ENCODE results near the gene SUSD4.

SUSD4 gene

DNA sequence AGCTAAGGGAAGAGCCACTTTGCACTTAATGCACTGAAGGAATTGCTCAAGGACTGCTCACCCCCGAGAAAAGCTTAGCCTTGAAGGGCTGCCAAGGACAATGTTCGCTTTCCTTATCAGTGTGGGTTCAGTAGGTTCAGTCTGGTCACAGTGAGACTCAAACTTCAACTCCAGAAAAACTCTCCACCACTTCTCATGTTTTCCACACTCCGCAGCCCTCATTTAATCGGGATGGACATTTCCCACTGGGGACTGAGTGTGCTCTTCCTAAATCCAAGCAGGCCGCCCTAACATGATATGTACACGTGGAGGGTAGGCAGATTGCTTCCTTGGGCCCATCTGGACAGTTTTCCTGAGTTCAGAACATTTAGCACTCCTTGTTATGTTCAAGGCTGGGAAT lies 19.5 kb downstream of the SUSD4 start:
- Mint-ChIP-seq H3K4me1 (no peaks in the 10 kb centered on the region), H3K27ac (no peak overlapping the region), H3K36me3 (ENCODE audit: low read depth) (no peaks in the 10 kb centered on the region), H3K27me3 (no peaks in the 10 kb centered on the region), H3K9me3 (no peaks in the 10 kb centered on the region), H3K4me3 (no peak overlapping the region)
- ATAC-seq, result no peak
- no peak for DNase-seq

GRCh38 chr1:223343692-223344091 lies 20.3 kb downstream of the SUSD4 start:
- no peaks in the 10 kb centered on the region for H3K9me3 Mint-ChIP-seq
- H3K27ac Mint-ChIP-seq, result no peak overlapping the region
- H3K4me3 Mint-ChIP-seq, result no peak overlapping the region
- no peaks in the 10 kb centered on the region for H3K4me1 Mint-ChIP-seq
- no peaks in the 10 kb centered on the region for H3K27me3 Mint-ChIP-seq
- H3K36me3 Mint-ChIP-seq (ENCODE audit: low read depth), result no peaks in the 10 kb centered on the region
- ATAC-seq (no peak), DNase-seq (no peak)

GRCh38 chr1:223341121-223341520 lies 22.9 kb downstream of the SUSD4 start:
- ATAC-seq (no peak), DNase-seq (no peak)
- Mint-ChIP-seq H3K27ac (no peak overlapping the region), H3K27me3 (no peaks in the 10 kb centered on the region), H3K36me3 (ENCODE audit: low read depth) (no peaks in the 10 kb centered on the region), H3K9me3 (no peaks in the 10 kb centered on the region), H3K4me3 (no peak overlapping the region), H3K4me1 (no peaks in the 10 kb centered on the region)

DNA sequence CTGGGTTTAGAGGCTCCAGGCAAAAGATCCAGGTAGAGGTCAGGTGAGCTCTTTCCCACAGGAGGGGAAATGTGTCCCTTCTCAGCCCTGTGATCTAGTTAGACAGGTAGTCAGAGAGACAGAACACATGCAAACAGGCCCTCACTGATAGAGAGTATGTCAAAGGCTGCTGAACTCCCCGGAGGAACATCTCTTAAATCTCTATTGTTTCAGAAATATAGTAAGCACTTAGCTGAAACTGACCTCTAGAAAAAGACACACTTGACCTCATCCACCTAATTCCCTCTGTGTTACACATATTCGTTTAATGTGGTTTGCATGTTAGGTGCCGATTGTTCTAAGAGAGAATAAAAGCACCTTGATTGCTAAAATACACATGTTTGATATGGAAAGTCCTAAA lies 23.3 kb downstream of the SUSD4 start:
- no peaks in the 10 kb centered on the region for H3K9me3 Mint-ChIP-seq
- no peak for ATAC-seq
- no peaks in the 10 kb centered on the region for H3K27me3 Mint-ChIP-seq
- H3K36me3 Mint-ChIP-seq (ENCODE audit: low read depth), result no peaks in the 10 kb centered on the region
- H3K4me1 Mint-ChIP-seq, result no peaks in the 10 kb centered on the region
- H3K4me3 Mint-ChIP-seq, result no peak overlapping the region
- DNase-seq, result no peak
- H3K27ac Mint-ChIP-seq, result no peak overlapping the region

- no peak overlapping the region for H3K27ac Mint-ChIP-seq
- no peak overlapping the region for H3K4me3 Mint-ChIP-seq
- no peaks in the 10 kb centered on the region for H3K9me3 Mint-ChIP-seq
- no peaks in the 10 kb centered on the region for H3K36me3 Mint-ChIP-seq (ENCODE audit: low read depth)
- no peaks in the 10 kb centered on the region for H3K4me1 Mint-ChIP-seq
- DNase-seq (no peak), ATAC-seq (no peak)
- H3K27me3 Mint-ChIP-seq, result no peaks in the 10 kb centered on the region
These were observed 24.1 kb downstream of the SUSD4 start for GRCh38 chr1:223339861-223340260.

DNA sequence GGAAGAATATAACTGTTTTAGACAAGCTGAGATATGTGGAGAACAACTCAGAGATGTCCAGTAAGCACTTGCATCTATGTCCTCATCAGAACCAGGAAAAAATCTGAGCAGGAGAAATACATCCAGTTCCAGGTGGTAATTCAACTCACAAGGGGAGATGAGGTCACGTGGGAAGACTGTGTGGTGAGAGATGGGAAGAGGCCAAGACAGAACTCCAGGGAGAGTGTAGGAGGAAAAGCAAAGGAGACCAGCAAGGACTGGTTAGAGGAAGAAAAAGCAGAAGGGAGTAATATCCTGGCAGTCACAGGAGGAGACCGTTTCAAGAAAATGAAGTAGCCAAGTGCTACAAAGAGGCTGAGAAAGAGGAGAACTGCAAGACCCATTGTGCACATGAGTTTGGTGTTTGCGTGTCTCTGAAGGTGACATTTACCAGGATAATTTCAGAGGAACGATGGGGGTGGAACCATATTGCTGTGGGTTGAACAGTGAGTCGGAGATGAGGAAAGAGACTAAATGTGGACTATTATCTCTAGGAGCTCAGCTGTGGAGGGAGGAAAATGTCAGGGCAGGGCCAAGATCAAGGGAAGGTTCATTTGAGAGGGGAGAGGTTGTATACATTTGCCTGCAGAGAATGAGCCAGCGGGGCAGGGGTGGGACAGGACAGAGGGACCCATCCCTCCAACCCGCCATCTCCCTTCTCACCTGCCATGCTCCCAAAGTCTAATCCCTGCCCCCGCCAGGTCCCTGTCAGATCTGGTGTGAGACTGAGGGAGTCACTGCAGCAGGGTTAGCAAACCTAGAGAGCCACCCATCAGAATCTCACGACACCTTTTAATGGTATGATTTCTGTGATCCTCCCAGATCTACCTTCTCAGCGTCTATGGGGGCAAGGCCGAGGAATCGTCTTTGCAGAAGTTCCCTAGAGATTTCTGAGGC lies 24.9 kb downstream of the SUSD4 start:
- no peaks in the 10 kb centered on the region for H3K9me3 Mint-ChIP-seq
- no peak for DNase-seq
- ATAC-seq, result no peak
- H3K4me3 Mint-ChIP-seq, result no peak overlapping the region
- no peaks in the 10 kb centered on the region for H3K4me1 Mint-ChIP-seq
- no peak overlapping the region for H3K27ac Mint-ChIP-seq
- H3K27me3 Mint-ChIP-seq, result no peaks in the 10 kb centered on the region
- H3K36me3 Mint-ChIP-seq (ENCODE audit: low read depth), result no peaks in the 10 kb centered on the region

DNA sequence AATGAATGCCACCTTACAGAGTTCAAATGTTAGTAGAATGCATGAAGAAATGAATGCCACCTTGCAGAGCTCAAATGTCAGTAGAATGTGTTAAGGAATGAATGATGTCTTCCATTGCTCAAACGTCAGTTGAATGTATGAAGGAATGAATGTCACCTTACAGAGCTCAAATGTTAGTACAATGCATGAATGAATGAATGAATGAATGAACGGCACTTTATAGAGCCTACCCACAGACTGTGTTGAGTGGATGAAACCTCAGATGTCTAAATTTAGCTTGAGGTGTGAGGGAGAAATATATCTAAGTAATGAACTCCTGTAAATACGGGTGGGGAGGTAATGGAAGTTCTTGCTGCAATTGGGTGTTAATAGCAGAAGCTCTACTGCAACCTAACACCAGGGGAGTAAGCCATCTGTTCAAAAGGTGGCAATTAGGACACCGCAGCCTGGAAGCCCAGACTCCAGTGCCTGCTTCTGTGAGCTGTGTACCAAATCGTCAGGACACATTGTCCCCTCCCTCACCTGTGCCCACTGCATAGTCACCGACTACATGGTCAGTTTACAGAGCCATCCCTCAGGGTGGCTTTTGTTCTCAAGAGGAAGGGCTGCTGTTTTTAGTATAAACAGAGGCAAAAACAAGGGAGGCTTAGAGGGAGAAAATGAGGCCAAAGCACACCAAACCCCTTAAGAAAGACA lies 26.7 kb downstream of the SUSD4 start:
- Mint-ChIP-seq H3K27me3 (no peaks in the 10 kb centered on the region), H3K9me3 (no peaks in the 10 kb centered on the region), H3K4me3 (no peak overlapping the region), H3K36me3 (ENCODE audit: low read depth) (no peaks in the 10 kb centered on the region), H3K4me1 (no peaks in the 10 kb centered on the region), H3K27ac (no peak overlapping the region)
- DNase-seq, result no peak
- no peak for ATAC-seq

DNA sequence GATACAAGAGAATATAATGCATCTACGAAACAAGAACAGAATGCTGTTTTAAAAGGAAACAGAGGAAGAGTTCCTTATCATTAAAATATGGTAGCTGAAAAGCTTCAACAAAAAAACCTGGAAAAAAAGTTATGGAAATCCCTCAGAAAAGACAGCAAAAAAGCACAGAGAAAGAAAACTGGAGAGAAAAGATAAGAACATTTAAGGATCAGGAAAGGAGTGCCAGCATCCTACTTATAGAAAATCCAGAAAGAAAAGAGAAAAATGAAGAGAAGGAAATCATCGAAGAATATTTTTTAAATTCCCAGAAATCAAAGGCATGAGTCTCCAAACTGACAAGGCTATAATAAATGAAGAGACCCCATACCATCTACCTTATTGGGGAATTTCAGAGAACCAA lies 29.8 kb downstream of the SUSD4 start:
- Mint-ChIP-seq H3K4me1 (peaks cover 5% of the 10 kb centered on the region), H3K27ac (no peak overlapping the region), H3K27me3 (no peaks in the 10 kb centered on the region), H3K4me3 (no peak overlapping the region), H3K9me3 (no peaks in the 10 kb centered on the region), H3K36me3 (ENCODE audit: low read depth) (no peaks in the 10 kb centered on the region)
- DNase-seq (no peak), ATAC-seq (no peak)

GRCh38 chr1:223332997-223333396 lies 31.0 kb downstream of the SUSD4 start:
- Mint-ChIP-seq H3K27ac (no peak overlapping the region), H3K9me3 (no peaks in the 10 kb centered on the region), H3K36me3 (ENCODE audit: low read depth) (no peaks in the 10 kb centered on the region), H3K4me1 (peaks cover 5% of the 10 kb centered on the region), H3K27me3 (no peaks in the 10 kb centered on the region), H3K4me3 (no peak overlapping the region)
- DNase-seq (no peak), ATAC-seq (no peak)

- no peaks in the 10 kb centered on the region for H3K9me3 Mint-ChIP-seq
- ATAC-seq (no peak), DNase-seq (no peak)
- H3K4me3 Mint-ChIP-seq, result no peak overlapping the region
- H3K27me3 Mint-ChIP-seq, result no peaks in the 10 kb centered on the region
- H3K27ac Mint-ChIP-seq, result no peak overlapping the region
- H3K4me1 Mint-ChIP-seq, result peaks cover 5% of the 10 kb centered on the region
- no peaks in the 10 kb centered on the region for H3K36me3 Mint-ChIP-seq (ENCODE audit: low read depth)
These were observed 32.0 kb downstream of the SUSD4 start for GRCh38 chr1:223331929-223332328.

DNA sequence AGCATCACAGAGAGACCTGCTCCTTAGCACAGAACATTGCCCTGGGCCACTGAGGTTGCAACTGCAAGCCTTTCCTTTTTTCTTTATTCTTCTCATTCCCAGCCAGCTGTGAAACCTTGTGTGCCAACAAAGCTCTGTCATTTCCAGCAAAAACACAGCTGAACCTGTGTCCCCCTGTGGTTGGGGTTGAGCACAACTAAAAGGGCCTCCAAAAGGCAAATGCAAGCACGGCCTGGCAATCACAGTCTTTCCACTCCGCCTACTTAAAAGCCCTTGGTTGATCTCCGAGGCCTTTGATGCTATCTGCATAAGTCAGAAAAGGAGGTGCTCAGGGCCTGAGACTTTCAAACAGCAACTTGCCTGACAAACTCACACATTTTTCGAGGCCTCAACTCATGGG lies 32.7 kb downstream of the SUSD4 start:
- DNase-seq, result no peak
- Mint-ChIP-seq H3K9me3 (no peaks in the 10 kb centered on the region), H3K27me3 (no peaks in the 10 kb centered on the region), H3K27ac (no peak overlapping the region), H3K4me3 (no peak overlapping the region), H3K36me3 (ENCODE audit: low read depth) (no peaks in the 10 kb centered on the region), H3K4me1 (peaks cover 5% of the 10 kb centered on the region)
- ATAC-seq, result no peak

DNA sequence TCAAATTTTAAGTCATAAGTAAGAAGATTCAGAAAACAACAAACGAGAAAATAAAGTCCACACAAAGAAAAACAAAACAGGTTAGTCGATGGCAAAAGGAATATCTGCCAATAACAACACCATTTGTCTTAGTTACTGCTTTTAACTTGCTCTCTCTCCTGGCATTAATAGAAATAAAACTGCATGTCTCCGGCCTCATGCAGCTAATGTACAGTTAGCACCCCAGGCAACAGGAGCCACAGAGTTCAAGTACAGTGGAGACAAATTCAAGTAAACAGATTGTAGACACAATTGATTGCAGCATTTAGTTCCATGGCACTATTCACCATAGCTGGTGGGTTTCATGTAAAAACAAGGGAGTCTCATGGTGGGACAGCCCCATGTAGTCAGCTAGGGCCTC lies 33.5 kb downstream of the SUSD4 start:
- H3K4me1 Mint-ChIP-seq, result peaks cover 5% of the 10 kb centered on the region
- peaks cover 2% of the 10 kb centered on the region for H3K27me3 Mint-ChIP-seq
- no peak overlapping the region for H3K27ac Mint-ChIP-seq
- no peaks in the 10 kb centered on the region for H3K36me3 Mint-ChIP-seq (ENCODE audit: low read depth)
- no peak for DNase-seq
- H3K9me3 Mint-ChIP-seq, result no peaks in the 10 kb centered on the region
- no peak for ATAC-seq
- no peak overlapping the region for H3K4me3 Mint-ChIP-seq

- Mint-ChIP-seq H3K4me1 (peaks cover 5% of the 10 kb centered on the region), H3K9me3 (no peaks in the 10 kb centered on the region), H3K36me3 (ENCODE audit: low read depth) (no peaks in the 10 kb centered on the region), H3K27ac (no peak overlapping the region), H3K4me3 (no peak overlapping the region), H3K27me3 (peaks cover 2% of the 10 kb centered on the region)
- ATAC-seq (no peak), DNase-seq (no peak)
These were observed 34.1 kb downstream of the SUSD4 start for GRCh38 chr1:223329664-223330415.

DNA sequence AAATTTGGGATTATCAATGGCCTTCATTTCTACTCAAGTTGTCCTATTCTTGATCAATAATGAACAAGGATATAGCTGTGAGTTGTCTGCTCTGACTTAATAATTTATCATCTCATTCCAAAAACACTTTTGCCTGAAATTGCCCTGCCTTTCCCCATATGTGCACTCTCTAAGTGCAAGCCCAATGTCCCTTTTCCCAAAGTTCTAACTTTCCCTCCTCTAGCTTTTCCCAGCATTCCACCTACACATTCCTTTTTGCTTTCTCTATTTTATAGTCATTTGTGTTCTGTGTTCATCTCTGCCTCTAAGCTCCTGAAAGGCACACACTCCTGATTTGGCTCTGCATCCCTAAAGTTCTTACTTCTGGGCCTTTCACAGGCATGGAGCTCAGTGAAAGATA lies 34.7 kb downstream of the SUSD4 start:
- DNase-seq (no peak), ATAC-seq (no peak)
- Mint-ChIP-seq H3K4me1 (peaks cover 5% of the 10 kb centered on the region), H3K36me3 (ENCODE audit: low read depth) (no peaks in the 10 kb centered on the region), H3K27ac (no peak overlapping the region), H3K27me3 (peaks cover 2% of the 10 kb centered on the region), H3K4me3 (no peak overlapping the region), H3K9me3 (no peaks in the 10 kb centered on the region)

DNA sequence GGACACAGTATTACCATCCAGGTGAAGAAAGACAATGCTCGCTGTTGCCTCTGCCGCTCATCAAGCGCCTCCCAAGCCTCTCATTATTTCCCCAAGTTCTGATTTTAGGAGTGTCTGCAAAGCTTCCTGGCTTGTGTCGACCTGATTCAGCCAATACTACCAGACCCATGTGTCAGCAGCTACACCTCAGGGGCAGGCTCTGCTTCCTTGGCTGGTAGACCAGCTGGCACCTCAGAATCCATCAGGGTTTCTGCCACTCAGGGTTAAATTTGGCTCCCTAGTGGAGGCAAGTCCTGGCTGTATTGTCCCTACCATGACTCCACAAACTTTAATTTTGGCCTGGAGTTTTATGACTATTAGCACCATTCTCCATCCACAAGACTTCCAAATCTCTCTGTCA lies 35.4 kb downstream of the SUSD4 start:
- DNase-seq (no peak), ATAC-seq (no peak)
- Mint-ChIP-seq H3K36me3 (ENCODE audit: low read depth) (no peaks in the 10 kb centered on the region), H3K9me3 (no peaks in the 10 kb centered on the region), H3K27me3 (peaks cover 2% of the 10 kb centered on the region), H3K27ac (no peak overlapping the region), H3K4me3 (no peak overlapping the region), H3K4me1 (peaks cover 12% of the 10 kb centered on the region)
